Tibial artery (tissue), 4 donors: ENCODE measurements around the gene NKD1.

ENCODE experiments used
- DNase-seq, 2 donors: peaks; one replicate each; pipeline ENCODE4 v3.0.0-alpha.2; 2019
- H3K27ac ChIP-seq, 2 donors: fragments of 200-600 bp; sonication (generic) in 1 of 2; 1 replicate in 1 of 2; 2 replicates in 1 of 2; pipeline ENCODE4 v1.5.1; 2018 to 2019; ENCODE audit warnings: mild to moderate bottlenecking in 1 of 2
- H3K27me3 ChIP-seq, 2 donors: fragments of 200-600 bp; sonication (generic) in 1 of 2; one replicate each; pipeline versions ENCODE4 v1.5.1 to v1.6.0; 2016 to 2019
- H3K36me3 ChIP-seq, 3 donors: fragments of 200-600 bp; sonication (generic) in 2 of 3; one replicate each; pipeline ENCODE4 v1.5.1; 2016 to 2019; ENCODE audit warnings: mild to moderate bottlenecking in 2 of 3
- H3K4me1 ChIP-seq, 4 donors: fragments of 200-600 bp; sonication (generic) in 2 of 4; 1 replicate in 3 of 4; 2 replicates in 1 of 4; pipeline ENCODE4 v1.5.1; 2016 to 2019
- H3K4me3 ChIP-seq, 2 donors: fragments of 200-600 bp; sonication (generic) in 1 of 2; 1 replicate in 1 of 2; 2 replicates in 1 of 2; pipeline ENCODE4 v1.5.1; 2018 to 2019; ENCODE audit warnings: mild to moderate bottlenecking in 2 of 2
- H3K9me3 ChIP-seq, 3 donors: fragments of 200-600 bp; sonication (generic) in 1 of 3; one replicate each; pipeline ENCODE4 v1.5.1; 2016 to 2019
- CTCF ChIP-seq, 2 experiments: fragments of 200-600 bp in 1 of 2; fragments of 450-650 bp in 1 of 2; IDR thresholded peaks; one replicate each; pipeline ENCODE4 v1.5.1; 2017 to 2019; ENCODE audit warnings: antibody characterized with exemption in 2 of 2, mild to moderate bottlenecking in 1 of 2, moderate library complexity in 1 of 2
- intact Hi-C: fragments of 100-400 bp; cut with DNase I; formaldehyde crosslinking; loops from one replicate; pipeline ENCODE4 v1.15.0; 2023; ENCODE audit warnings: low total_unique reads

NKD1 gene

DNA sequence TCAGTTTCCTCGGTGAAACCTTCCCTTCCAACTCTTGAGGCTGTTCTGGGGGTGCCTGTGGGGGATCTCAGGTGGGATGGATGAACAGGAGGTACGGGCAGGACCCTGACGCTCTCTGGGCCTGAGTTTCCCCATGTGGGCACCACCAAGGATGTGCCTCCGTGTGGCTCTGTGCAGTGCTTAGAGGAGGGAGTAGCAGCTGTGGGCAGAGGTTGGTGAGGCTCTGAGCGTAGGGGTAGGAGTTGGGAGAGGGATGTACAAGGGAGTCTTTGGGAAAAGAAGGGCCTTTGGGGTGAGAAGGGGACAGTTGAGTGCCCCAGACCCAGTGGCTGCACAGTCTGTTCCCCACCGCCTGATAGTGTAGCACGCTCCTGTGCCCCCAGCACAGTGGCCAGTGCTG is 73.8 kb downstream of the NKD1 start:
- Histone ChIP-seq H3K4me3 (no peak overlapping the region), H3K36me3 (peaks cover 31 to 40% (median 35%) of the 10 kb centered on the region in 3 donors), H3K27ac (no peak overlapping the region), H3K27me3 (no peaks in the 10 kb centered on the region), H3K9me3 (no peaks in the 10 kb centered on the region), H3K4me1 (peaks cover 0 to 32% (median 16%) of the 10 kb centered on the region in 4 donors)
- no peak for DNase-seq
- no peak for TF ChIP-seq CTCF (IDR thresholded peaks at IDR 0.05)
- intact Hi-C loops = no loop called here

GRCh38 chr16:50622643-50623369 is 74.6 kb downstream of the NKD1 start:
- intact Hi-C loops = no loop called here

GRCh38 chr16:50624449-50624970 is 76.3 kb downstream of the NKD1 start:
- Histone ChIP-seq H3K27ac (no peak overlapping the region), H3K4me3 (no peak overlapping the region), H3K4me1 (peaks cover 0 to 32% (median 17%) of the 10 kb centered on the region in 4 donors), H3K36me3 (peaks cover 23 to 52% (median 34%) of the 10 kb centered on the region in 3 donors), H3K27me3 (no peaks in the 10 kb centered on the region), H3K9me3 (no peaks in the 10 kb centered on the region)
- no peak for TF ChIP-seq CTCF (IDR thresholded peaks at IDR 0.05)
- no peak for DNase-seq
- intact Hi-C loops = no loop called here

More at GRCh38 chr16:50622643-50623369, 74.6 kb downstream of the NKD1 start:
- no peak overlapping the region for H3K4me3 ChIP-seq
- H3K27ac ChIP-seq = no peak overlapping the region
- H3K27me3 ChIP-seq = no peaks in the 10 kb centered on the region
- DNase-seq = no peak
- peaks cover 26 to 40% (median 32%) of the 10 kb centered on the region in 3 donors for H3K36me3 ChIP-seq
- H3K4me1 ChIP-seq = peaks cover 0 to 32% (median 17%) of the 10 kb centered on the region in 4 donors
- TF ChIP-seq CTCF (IDR thresholded peaks at IDR 0.05) = no peak
- H3K9me3 ChIP-seq = no peaks in the 10 kb centered on the region

GRCh38 chr16:50625374-50625773 is 77.2 kb downstream of the NKD1 start:
- Histone ChIP-seq H3K27me3 (no peaks in the 10 kb centered on the region), H3K36me3 (peaks cover 31 to 58% (median 40%) of the 10 kb centered on the region in 3 donors), H3K4me1 (peaks cover 0 to 32% (median 17%) of the 10 kb centered on the region in 4 donors), H3K9me3 (no peaks in the 10 kb centered on the region), H3K4me3 (no peak overlapping the region), H3K27ac (peak overlapping the region in 1 of 2 donors; percentile 62)
- no peak for TF ChIP-seq CTCF (IDR thresholded peaks at IDR 0.05)
- no peak for DNase-seq
- intact Hi-C loops = no loop called here

GRCh38 chr16:50626868-50627267 is 78.7 kb downstream of the NKD1 start:
- H3K36me3 ChIP-seq = peaks cover 40 to 58% (median 44%) of the 10 kb centered on the region in 3 donors
- no peak for DNase-seq
- H3K4me1 ChIP-seq = peaks cover 0 to 32% (median 17%) of the 10 kb centered on the region in 4 donors
- no peaks in the 10 kb centered on the region for H3K27me3 ChIP-seq
- no peak overlapping the region for H3K4me3 ChIP-seq
- TF ChIP-seq CTCF (IDR thresholded peaks at IDR 0.05) = no peak
- H3K27ac ChIP-seq = peak overlapping the region; percentile 47 to 62
- intact Hi-C loops = no loop called here
- H3K9me3 ChIP-seq = no peaks in the 10 kb centered on the region
